Middle frontal gyrus (tissue), 1 donor: ENCODE measurements around the gene RNF187.

Experiments used
- DNase-seq: peaks from one replicate; pipeline ENCODE4 v3.0.0-alpha.2; 2015; ENCODE audit warnings: low spot score; ENCODE audit errors: extremely low spot score

Gene RNF187

GRCh38 chr1:228508840-228509415, 21.7 kb downstream of the RNF187 start:
- no peak for DNase-seq

GRCh38 chr1:228510101-228510802, 23.1 kb downstream of the RNF187 start:
- DNase-seq: no peak

DNA sequence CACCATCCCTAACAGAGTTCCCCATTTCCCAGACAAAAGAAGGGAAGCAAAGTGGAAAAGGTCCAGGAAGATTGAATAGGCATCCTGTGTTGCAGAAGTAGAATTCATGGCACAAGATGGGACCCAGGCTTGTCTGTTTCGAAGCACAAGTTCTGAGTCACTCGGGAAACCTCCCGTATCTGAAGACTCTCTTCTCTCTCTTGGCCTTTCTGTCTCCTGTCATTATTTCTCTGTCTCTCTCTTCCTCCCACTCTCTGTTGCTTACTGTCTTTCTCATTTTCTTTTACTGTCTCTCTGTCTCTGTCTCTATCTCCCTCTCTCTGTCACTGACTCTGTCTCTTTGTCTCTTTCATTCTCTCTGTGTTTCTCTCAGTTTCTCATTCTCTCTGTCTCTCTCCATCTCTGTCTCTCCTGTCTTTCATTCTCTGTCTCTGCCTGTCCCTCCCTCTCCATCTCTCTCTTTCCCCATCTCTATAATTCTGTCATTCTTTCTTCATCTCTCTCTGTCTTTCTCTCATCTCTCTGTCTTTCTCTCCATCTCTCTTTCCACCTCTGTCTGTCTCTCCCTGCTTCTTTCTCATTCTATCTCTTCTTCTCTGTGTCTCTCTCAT, 23.7 kb downstream of the RNF187 start:
- DNase-seq: no peak

GRCh38 chr1:228511546-228512445, 24.6 kb downstream of the RNF187 start:
- DNase-seq: no peak

DNA sequence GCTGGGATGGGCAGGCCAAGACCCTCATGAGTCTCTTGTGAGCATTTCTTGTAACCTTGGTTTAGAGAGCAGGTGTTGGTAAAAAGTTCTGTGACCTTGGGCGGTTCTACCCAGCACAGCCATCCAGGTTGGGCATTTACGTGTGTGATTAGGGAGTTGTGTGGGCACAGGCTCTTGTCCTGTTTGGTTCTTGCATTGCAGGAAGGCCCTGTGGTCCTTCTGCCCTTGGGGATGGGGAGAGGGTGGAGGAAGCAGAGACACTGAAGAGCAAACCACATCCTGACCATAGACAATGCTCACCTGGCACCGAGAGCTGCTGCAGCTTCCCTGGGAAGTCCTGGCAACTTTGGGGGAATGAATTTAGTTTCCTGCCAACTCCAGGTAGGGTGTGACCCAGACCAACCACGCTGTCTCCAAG, 25.6 kb downstream of the RNF187 start:
- DNase-seq: no peak

- no peak for DNase-seq
Measured at GRCh38 chr1:228513236-228513900, 26.2 kb downstream of the RNF187 start.

DNA sequence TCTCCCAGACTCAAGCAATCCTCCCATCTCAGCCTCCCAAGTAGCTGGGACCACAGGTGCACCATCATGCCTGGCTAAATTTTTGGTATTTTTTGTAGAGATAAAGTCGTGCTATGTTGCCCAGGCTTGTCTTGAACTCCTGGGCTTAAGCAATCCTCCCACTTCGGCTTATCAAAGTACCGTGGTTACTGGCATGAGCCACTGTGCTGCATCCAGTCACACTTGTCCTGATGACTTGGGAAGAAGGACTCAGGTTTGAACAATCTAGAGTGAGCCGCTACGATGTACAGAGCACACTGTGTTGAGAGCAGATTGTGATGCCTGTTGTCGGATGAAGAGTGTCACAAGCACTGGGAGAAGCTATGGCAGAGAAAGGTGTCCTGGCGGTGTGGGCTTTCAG, 27.2 kb downstream of the RNF187 start:
- no peak for DNase-seq

DNA sequence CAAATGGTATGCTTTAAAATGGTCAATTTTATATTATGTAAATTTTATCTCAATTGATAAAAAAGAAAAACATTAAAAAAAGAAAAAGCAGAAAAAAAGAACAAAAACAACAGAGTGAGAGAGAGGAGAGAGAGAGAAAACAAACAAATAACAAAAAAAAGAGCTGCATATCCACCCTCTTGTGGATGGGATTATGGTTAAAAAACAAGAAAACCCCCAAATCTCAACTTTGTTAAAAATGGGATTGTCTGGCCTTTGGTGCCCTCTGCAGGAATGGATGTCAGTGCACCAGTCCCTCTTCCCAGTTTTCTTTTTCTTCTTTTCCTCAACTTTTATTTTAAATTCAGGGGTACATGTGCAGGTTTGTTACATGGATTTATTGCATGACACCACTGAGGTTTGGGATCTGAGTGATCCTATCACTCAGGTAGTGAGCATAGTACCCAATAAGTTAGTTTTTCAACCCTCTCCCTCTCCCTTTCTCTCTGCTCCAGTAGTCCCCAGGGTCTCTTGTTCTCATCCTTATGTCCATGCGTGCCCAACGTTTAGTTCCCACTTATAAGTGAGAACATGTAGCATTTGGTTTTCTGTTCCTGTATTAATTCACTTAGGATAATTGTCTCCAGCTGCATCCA, 28.1 kb downstream of the RNF187 start:
- DNase-seq: no peak

DNA sequence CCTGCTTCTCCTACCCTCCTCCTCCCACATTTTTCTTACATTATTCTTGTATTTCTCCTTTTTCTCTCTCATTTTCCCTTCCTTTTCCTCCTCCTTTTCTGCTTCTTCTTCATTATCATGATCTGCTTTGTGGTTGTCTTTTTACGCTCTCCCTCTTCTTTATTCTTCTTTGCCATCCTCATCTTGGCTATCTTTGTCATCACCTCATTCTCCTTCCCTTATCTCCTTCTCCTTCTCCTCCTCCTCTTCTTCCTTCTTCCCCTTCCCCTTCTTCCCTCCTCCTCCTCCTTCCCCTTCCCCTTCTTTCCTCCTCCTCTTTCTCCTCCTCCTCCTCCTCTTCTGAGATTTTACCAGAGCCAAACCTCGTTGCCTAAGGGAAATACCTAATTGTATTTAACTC, 30.5 kb downstream of the RNF187 start:
- DNase-seq: no peak

DNA sequence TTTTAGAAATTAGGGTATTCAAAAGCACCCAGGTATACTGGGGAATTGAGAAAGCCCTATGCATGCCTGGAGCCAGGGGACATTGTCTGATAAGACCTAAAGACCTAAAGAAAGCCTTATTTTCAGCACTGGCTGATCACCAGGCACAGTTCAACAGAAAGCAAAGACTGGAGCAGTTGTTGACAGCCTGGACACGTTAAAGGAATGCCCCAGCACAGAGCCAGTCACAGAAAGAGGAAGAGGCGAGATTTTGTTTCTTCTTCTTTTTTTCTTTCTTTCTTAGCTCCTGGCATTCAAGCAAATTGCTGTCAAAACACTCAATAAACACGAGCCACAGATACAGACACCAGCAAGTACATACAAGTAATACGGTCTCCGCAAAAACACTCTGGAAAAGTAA, 40.4 kb downstream of the RNF187 start:
- no peak for DNase-seq

DNA sequence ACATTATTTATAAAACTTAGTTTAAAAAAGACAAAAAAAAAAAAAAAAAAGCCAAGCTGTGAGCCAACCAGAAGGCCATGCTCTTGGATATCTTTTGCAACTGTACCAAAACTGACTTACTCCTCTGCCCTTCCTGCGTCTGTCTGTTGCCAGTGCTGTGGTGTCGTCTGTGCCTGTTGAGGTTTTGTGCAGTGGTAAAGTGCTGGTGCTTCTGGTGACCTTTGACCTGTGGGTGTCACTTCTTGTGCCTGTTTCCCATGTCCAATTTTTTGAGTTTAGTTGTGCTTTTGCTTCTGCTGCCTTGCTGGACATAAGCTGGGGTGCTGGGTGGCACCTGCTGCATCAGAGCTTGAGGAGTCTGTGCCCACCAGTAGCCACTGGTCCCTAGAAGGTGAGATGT, 41.4 kb downstream of the RNF187 start:
- DNase-seq: no peak

DNA sequence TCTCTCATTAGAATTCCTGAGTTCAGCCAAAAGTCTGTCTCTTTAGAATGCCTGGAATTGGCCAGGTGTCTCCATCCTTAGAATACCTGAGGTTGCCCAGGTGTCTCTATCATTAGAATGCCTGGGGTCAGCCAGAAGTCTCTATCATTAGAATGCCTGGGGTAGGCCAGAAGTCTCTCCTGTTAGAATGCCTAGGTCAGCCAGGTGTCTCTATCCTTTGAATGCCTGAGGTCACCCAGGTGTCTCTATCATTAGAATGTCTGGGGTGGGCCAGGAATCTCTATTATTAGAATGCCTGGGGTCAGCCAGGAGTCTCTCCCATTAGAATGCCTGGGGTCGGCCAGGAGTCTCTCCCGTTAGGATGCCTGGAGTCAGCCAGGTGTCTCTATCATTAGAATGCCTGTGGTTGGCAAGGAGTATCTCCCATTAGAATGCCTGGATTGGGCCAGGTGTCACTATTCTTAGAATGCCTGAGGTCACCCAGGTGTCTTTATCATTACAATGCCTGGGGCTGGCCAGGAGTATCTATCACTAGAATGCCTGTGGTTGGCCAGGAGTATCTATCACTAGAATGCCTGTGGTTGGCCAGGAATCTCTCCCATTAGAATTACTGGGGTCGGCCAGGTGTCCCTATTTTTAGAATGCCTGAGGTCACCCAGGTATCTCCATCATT, 43.0 kb downstream of the RNF187 start:
- DNase-seq: no peak

GRCh38 chr1:228530951-228531731, 44.0 kb downstream of the RNF187 start:
- no peak for DNase-seq

DNA sequence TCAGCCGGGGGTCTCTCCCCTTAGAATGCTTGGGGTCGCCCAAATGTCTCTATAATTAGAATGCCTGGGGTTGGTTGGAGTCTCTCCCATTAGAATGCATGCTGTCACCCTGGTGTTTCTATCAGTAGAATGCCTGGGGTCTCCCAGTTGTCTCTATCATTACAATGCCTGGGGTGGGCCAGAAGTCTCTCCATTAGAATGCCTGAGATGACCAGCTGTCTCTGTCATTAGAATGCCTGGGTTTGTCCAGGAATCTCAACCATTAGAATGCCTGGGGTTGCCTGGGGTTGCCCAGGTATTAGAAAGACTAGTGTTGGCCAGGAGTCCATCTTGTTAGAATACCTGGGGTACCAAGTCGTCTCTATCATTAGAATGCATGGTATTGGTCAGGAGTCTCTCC, 51.6 kb downstream of the RNF187 start:
- DNase-seq: no peak

DNA sequence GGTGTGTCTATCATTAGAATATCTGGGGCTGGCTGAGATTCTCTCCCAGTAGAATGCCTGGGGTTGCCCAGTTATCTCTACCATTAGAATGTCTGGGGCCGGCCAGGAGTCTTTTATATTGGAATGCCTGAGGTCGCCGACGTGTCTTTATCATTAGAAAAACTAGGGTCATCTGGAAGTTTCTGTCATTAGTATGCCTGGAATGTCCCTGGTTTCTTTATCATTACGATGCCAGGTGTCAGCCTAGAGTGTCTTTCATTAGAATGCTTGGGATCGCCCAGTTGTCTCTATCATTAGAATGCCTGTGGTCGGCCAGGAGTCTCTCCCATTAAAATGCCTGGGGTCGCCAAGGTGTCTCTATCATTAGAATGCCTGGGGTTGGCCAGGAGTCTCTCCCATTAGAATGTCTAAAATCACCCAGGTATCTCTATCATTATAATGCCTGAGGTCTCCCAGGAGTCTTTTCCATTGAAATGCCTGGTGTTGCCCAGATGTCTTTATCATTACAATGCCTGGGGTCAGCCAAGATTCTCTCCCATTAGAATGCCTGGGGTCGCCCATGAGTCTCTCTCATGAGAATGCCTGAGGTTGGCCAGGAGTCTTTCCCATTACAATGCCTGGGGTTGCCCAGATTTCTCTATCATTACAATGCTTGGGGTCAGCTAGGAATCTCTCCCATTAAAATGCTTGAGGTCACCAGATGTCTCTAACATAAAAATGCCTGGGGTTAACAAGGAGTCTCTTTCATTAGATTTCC, 53.2 kb downstream of the RNF187 start:
- no peak for DNase-seq

- no peak for DNase-seq
Measured at GRCh38 chr1:228541725-228542124, 54.5 kb downstream of the RNF187 start.

GRCh38 chr1:228542376-228542775, 55.2 kb downstream of the RNF187 start:
- DNase-seq: no peak

DNA sequence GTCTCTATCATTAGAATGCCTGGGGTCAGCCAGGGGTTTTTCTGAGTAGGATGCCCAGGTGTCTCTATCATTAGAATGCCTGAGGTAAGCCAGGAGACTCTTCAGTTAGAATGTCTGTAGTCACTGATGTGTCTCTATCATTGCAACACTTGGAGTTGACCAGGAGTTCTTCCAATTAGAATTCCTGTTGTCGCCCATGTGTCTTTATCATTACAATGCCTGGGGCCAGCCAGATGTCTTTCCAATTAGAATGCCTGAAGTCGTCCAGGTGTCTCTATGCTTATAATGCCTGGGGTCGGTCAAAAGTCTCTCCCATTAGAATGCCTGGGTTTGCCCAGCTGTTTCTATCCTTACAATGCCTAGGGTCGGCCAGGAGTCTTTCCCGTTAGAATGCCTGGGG, 55.8 kb downstream of the RNF187 start:
- no peak for DNase-seq

GRCh38 chr1:228543396-228543795, 56.2 kb downstream of the RNF187 start:
- DNase-seq: no peak
